ENCODE results near the gene CCDC12.
"Not testable (repeated sequence)": the region's sequence is repeated elsewhere in the genome, so short reads cannot be mapped to it uniquely, and the experiment has no call there.

CCDC12 gene

DNA sequence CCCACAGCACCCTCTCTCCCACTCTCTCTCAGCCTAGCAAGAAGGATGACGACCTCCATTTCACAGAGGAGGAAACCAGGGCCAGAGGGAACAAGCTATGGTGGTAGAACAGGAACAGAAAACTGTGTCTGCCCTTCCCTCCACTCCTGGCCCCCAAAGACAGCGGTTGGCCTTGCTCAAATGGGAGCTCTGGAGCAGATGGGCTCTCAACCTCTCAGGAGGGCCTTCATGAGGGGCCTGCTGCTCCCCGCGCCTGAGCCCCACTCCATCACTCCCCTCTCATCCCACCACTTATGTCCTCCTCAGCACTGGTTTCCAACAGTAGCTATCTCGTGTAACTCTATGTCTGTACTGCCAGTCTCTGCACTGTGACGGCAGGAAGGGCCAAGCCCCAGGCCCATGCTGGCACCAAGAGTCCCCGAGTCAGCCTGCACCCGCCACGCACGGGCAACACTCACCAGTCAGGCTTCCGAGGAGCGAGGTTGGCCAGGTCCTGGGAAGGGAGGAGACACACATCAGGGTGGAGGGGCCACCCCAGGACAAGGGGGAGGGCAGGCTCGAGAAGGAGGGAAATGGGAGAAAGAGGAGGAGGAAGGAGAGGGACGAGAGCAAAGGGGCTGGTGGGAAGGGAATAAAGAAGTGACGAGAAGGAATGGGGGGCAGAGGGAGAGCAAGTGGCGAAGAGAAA, 53.5 kb downstream of the CCDC12 start:
- no peak for DNase-seq (ENCODE audit: low spot score)
- Mint-ChIP-seq H3K27me3 (ENCODE audit: low read depth) (no peaks in the 10 kb centered on the region), H3K27ac (peak overlapping the region; percentile 60), H3K36me3 (ENCODE audit: low read depth) (peaks cover 67% of the 10 kb centered on the region), H3K4me1 (ENCODE audit: low read depth) (peaks cover 22% of the 10 kb centered on the region), H3K4me3 (no peak overlapping the region), H3K9me3 (no peaks in the 10 kb centered on the region)

DNA sequence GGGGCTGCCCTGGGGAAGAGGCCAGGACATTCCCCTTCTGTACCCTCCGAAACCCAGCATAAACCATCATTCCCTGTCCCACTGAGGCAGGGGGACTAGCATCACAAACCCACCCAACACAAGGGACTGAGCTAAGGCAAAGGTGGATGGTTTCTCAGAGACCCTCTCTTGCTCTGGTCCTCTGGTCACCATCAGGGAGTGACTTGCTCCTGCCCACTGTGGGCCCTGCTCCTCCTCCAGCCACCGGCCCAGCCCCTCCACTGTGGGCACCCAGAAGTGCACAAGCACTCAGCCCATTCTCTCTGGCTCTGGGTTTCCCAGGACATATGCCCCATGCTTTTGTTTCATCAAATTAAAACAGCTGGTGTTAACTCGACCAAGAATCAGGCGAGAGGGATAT, 54.1 kb downstream of the CCDC12 start:
- Mint-ChIP-seq H3K27me3 (ENCODE audit: low read depth) (no peaks in the 10 kb centered on the region), H3K27ac (no peak overlapping the region), H3K9me3 (peaks cover 4% of the 10 kb centered on the region), H3K4me1 (ENCODE audit: low read depth) (peaks cover 17% of the 10 kb centered on the region), H3K4me3 (no peak overlapping the region), H3K36me3 (ENCODE audit: low read depth) (peaks cover 73% of the 10 kb centered on the region)
- DNase-seq (ENCODE audit: low spot score), result no peak

DNA sequence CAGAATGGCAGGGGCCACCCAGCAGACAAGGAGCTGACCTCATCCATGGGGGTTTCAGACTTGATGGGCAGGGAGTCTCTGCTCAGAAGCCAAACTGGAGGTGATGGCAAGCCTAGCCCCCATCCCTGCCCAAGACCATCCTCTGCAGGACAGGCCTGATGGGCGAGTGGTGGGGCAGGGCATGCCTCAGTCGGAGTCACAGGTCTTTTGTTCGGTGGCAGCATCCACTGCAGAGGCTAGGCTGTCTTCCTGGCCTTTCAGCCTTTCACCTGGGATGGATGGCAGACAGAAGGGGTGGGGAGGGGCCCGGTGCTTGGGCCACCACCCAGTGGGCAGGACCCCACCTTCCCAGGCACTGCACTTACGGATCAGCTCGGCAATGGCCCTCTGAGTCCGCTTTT, 54.7 kb downstream of the CCDC12 start:
- H3K27me3 Mint-ChIP-seq (ENCODE audit: low read depth), result no peaks in the 10 kb centered on the region
- H3K36me3 Mint-ChIP-seq (ENCODE audit: low read depth), result peaks cover 73% of the 10 kb centered on the region
- peaks cover 4% of the 10 kb centered on the region for H3K9me3 Mint-ChIP-seq
- DNase-seq (ENCODE audit: low spot score), result no peak
- H3K27ac Mint-ChIP-seq, result no peak overlapping the region
- no peak overlapping the region for H3K4me3 Mint-ChIP-seq
- peaks cover 11% of the 10 kb centered on the region for H3K4me1 Mint-ChIP-seq (ENCODE audit: low read depth)

DNA sequence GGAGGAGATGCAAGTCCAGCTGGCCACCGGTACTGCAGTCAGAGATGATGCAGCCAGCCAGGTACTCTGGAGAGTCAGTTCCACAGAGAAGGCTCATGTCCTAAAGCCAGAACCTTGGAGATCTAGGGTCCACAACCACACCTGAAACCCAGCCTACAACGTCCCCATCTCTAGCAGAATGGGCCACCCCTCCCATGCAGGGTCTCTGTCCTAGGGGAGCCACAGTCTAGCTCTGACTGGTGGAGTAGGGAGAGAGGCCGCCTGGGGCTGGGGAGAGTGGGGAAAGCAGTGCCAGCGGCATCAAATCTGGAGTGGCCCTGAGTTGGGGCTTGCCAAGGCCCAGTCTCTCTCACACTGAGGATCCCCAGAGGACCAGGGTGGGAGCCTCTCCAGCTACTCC, 55.5 kb downstream of the CCDC12 start:
- no peak overlapping the region for H3K27ac Mint-ChIP-seq
- no peak for DNase-seq (ENCODE audit: low spot score)
- peaks cover 7% of the 10 kb centered on the region for H3K4me1 Mint-ChIP-seq (ENCODE audit: low read depth)
- H3K27me3 Mint-ChIP-seq (ENCODE audit: low read depth), result no peaks in the 10 kb centered on the region
- peaks cover 77% of the 10 kb centered on the region for H3K36me3 Mint-ChIP-seq (ENCODE audit: low read depth)
- H3K9me3 Mint-ChIP-seq, result peaks cover 4% of the 10 kb centered on the region
- H3K4me3 Mint-ChIP-seq, result no peak overlapping the region

DNA sequence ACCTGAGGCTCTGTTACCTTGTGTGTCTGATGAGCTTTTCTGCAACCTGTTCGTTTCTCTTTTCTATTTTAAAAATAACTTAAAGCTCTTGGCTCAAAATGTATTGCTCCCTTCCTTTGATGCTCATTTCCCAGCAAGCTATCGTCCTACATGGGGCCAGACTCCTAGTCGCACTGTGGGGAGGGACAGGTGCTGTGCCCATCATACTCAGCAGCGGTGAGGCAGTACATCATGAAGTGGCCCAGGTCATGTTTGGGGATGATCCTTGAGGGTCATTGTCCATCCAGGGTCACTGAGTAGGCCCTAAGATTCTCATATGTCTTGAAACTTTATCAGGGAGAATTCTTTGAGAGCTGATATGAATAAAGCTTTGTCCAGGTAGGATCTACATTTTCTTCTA, 57.9 kb downstream of the CCDC12 start:
- peaks cover 70% of the 10 kb centered on the region for H3K36me3 Mint-ChIP-seq (ENCODE audit: low read depth)
- H3K27ac Mint-ChIP-seq, result no peak overlapping the region
- no peaks in the 10 kb centered on the region for H3K27me3 Mint-ChIP-seq (ENCODE audit: low read depth)
- peaks cover 4% of the 10 kb centered on the region for H3K9me3 Mint-ChIP-seq
- H3K4me3 Mint-ChIP-seq, result no peak overlapping the region
- no peak for DNase-seq (ENCODE audit: low spot score)
- peaks cover 8% of the 10 kb centered on the region for H3K4me1 Mint-ChIP-seq (ENCODE audit: low read depth)

DNA sequence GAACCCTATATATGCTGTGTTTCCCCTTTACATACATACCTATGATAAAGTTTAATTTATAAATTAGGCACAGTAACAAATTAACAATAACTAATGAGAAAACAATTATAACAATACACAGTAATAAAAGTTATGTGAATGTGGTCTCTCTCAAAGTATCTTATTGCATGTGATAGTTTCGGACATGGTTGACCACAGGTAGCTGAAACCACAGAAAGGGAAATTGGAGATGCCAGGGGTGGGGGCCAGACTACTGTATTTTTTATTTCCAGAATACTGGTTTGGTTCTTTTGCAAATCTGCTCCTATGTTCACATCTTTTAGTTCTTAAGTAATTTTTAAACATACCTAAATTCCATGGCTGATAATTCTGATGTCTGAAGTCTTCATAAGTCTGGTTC, 58.3 kb downstream of the CCDC12 start:
- Mint-ChIP-seq H3K36me3 (ENCODE audit: low read depth) (peaks cover 68% of the 10 kb centered on the region), H3K27me3 (ENCODE audit: low read depth) (no peaks in the 10 kb centered on the region), H3K4me1 (ENCODE audit: low read depth) (peaks cover 11% of the 10 kb centered on the region), H3K27ac (no peak overlapping the region), H3K9me3 (peaks cover 4% of the 10 kb centered on the region), H3K4me3 (no peak overlapping the region)
- no peak for DNase-seq (ENCODE audit: low spot score)

DNA sequence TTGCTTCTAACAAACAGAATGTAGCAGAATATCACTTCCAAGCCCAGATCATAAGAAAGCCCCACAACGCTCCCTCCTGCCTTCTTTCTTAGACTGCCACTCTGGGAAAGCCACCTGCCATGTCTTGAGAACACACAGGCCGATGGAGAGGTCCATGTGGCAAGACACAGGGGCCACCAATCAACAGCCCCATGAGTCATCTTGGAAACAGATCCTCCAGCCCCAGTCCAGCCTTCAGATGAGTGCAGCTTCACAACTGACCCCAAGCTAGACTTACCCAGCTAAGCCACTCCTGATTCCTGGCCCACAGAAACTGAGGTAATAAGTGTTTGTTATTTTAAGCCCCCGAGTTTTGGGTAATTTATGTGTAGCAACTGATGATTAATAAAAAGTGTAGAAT, 59.3 kb downstream of the CCDC12 start:
- no peaks in the 10 kb centered on the region for H3K27me3 Mint-ChIP-seq (ENCODE audit: low read depth)
- no peak overlapping the region for H3K4me3 Mint-ChIP-seq
- peaks cover 61% of the 10 kb centered on the region for H3K36me3 Mint-ChIP-seq (ENCODE audit: low read depth)
- peaks cover 4% of the 10 kb centered on the region for H3K9me3 Mint-ChIP-seq
- H3K4me1 Mint-ChIP-seq (ENCODE audit: low read depth), result peaks cover 11% of the 10 kb centered on the region
- no peak overlapping the region for H3K27ac Mint-ChIP-seq
- DNase-seq (ENCODE audit: low spot score), result no peak

DNA sequence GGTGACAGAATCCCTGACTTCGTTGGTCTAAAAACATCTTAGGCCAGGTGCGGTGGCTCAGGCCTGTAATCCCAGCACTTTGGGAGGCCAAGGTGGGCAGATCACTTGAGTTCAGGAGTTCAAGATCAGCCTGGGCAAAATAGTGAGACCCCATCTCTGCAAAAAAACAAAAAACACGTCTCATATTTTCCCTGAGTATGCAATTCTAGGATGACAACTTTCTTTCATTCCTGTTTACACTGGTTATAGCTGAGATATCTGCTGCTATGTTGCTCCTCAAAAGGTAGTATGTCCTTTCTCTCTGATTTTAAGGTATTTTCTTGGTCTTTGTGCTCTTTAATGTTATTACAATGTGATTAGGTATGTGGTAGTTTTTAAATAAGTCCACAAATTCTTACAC, 59.7 kb downstream of the CCDC12 start:
- H3K27me3 Mint-ChIP-seq (ENCODE audit: low read depth), result no peaks in the 10 kb centered on the region
- no peak overlapping the region for H3K4me3 Mint-ChIP-seq
- no peak for DNase-seq (ENCODE audit: low spot score)
- H3K9me3 Mint-ChIP-seq, result peaks cover 4% of the 10 kb centered on the region
- H3K36me3 Mint-ChIP-seq (ENCODE audit: low read depth), result peaks cover 60% of the 10 kb centered on the region
- H3K27ac Mint-ChIP-seq, result no peak overlapping the region
- peaks cover 11% of the 10 kb centered on the region for H3K4me1 Mint-ChIP-seq (ENCODE audit: low read depth)

DNA sequence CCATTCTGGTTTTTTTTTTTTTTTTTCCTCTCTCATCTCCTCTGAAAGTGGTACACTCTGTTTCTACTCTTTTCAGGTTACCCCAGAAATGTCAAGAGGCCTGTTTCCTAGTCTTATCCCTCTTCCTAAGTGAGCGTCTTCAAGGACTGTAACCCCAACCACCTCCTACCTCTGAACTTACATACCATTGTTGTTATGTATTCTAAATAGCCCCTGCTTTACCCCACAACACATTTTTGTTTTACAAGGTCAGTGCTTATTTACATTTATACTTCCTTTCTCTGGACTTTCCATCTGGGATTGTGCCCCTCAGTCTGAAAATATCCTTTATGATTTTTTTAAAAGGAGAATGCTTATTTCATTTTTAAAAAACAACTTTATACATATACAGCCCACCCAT, 60.3 kb downstream of the CCDC12 start:
- Mint-ChIP-seq H3K4me3 (no peak overlapping the region), H3K27ac (no peak overlapping the region), H3K36me3 (ENCODE audit: low read depth) (peaks cover 55% of the 10 kb centered on the region), H3K4me1 (ENCODE audit: low read depth) (peaks cover 11% of the 10 kb centered on the region), H3K27me3 (ENCODE audit: low read depth) (no peaks in the 10 kb centered on the region), H3K9me3 (peaks cover 4% of the 10 kb centered on the region)
- no peak for DNase-seq (ENCODE audit: low spot score)

DNA sequence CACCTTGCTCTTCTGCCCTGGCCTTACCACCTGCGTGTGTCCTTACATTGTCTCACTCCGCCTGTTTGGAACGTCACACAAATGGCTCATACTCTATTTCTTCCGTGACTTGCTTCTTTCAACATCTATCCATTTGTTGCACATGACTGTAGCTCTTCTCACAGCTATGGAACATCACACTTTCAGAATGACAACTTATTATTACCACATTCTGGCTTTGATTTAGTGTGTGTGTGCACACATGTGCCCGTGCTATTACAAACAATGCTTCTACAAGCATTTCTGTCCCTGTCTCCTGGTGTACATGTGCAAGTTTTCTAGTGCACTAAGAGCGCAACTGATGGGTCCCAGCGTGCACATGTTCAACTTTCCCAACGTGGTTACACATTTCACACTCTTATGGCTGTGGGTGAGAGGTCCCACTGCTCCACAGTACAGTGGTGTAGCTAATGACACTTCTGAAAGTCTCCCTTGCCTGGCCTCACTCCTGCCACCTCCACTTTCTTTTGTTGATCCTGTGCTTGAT, 61.2 kb downstream of the CCDC12 start:
- no peak for DNase-seq (ENCODE audit: low spot score)
- no peak overlapping the region for H3K4me3 Mint-ChIP-seq
- H3K27me3 Mint-ChIP-seq (ENCODE audit: low read depth), result no peaks in the 10 kb centered on the region
- H3K27ac Mint-ChIP-seq, result no peak overlapping the region
- peaks cover 48% of the 10 kb centered on the region for H3K36me3 Mint-ChIP-seq (ENCODE audit: low read depth)
- peaks cover 4% of the 10 kb centered on the region for H3K9me3 Mint-ChIP-seq
- peaks cover 11% of the 10 kb centered on the region for H3K4me1 Mint-ChIP-seq (ENCODE audit: low read depth)

DNA sequence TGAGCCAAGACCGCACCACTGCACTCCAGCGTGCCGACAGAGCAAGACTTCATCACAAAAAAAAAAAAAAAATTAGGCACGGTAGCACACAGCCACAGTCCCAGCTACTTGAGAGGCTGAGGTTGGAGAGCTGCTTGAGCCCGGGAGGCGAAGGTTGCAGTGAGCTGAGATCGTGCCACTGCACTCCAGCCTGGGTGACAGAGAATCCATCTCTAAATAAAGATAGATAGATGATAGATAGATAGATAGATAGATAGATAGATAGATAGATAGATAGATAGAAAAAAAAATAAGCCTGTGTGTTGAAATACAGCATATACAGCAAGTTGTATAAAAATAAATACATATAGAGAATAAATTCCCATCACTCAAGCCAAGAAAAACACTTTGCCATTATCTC, 61.7 kb downstream of the CCDC12 start:
- H3K4me1 Mint-ChIP-seq (ENCODE audit: low read depth), result peaks cover 11% of the 10 kb centered on the region
- peaks cover 4% of the 10 kb centered on the region for H3K9me3 Mint-ChIP-seq
- no peak overlapping the region for H3K4me3 Mint-ChIP-seq
- no peaks in the 10 kb centered on the region for H3K27me3 Mint-ChIP-seq (ENCODE audit: low read depth)
- peaks cover 43% of the 10 kb centered on the region for H3K36me3 Mint-ChIP-seq (ENCODE audit: low read depth)
- no peak overlapping the region for H3K27ac Mint-ChIP-seq
- DNase-seq (ENCODE audit: low spot score), result no peak

DNA sequence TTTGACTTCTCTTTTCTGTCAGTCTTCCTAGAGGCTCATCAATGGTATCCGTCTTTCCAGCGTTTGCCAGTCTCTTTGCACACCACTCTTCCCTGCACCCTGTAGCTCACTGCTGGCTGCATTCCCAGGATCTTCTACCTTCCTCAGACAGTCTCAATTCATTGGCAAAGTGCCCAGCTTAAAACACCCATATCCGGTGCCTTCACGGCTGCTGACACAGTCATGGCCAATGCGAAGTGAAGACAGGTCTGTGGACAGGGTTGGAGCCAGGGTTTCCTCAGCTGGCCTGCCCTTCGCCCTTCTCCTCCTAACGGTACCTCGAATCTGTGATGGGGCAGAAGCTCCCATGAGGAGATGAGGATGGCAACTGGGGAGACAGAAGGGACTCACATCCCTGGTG, 62.9 kb downstream of the CCDC12 start:
- Mint-ChIP-seq H3K27me3 (ENCODE audit: low read depth) (no peaks in the 10 kb centered on the region), H3K4me1 (ENCODE audit: low read depth) (peaks cover 13% of the 10 kb centered on the region), H3K9me3 (peaks cover 4% of the 10 kb centered on the region), H3K4me3 (no peak overlapping the region), H3K36me3 (ENCODE audit: low read depth) (peaks cover 34% of the 10 kb centered on the region), H3K27ac (no peak overlapping the region)
- DNase-seq (ENCODE audit: low spot score), result no peak

DNA sequence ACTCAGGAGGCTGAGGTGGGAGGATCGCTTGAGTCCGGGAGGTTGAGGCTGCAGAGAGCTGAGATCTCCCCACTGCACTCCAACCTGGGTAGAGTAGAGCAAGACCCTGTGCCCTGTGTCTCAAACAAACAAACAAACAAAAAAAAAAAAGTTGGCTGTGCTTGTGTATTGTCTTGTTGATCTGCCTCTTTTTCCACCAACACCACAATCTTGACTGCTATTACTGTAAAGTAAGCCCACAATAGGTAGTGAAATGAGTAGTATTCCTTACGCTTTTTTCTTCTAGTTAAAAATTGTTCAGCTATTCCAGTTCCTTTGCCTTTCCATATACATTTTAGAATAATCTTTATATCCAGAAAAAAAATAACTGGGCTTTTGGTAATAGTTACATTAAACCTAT, 63.6 kb downstream of the CCDC12 start:
- peaks cover 13% of the 10 kb centered on the region for H3K4me1 Mint-ChIP-seq (ENCODE audit: low read depth)
- no peak overlapping the region for H3K4me3 Mint-ChIP-seq
- H3K27ac Mint-ChIP-seq, result no peak overlapping the region
- H3K27me3 Mint-ChIP-seq (ENCODE audit: low read depth), result no peaks in the 10 kb centered on the region
- H3K9me3 Mint-ChIP-seq, result peaks cover 4% of the 10 kb centered on the region
- DNase-seq (ENCODE audit: low spot score), result no peak
- H3K36me3 Mint-ChIP-seq (ENCODE audit: low read depth), result peaks cover 28% of the 10 kb centered on the region

DNA sequence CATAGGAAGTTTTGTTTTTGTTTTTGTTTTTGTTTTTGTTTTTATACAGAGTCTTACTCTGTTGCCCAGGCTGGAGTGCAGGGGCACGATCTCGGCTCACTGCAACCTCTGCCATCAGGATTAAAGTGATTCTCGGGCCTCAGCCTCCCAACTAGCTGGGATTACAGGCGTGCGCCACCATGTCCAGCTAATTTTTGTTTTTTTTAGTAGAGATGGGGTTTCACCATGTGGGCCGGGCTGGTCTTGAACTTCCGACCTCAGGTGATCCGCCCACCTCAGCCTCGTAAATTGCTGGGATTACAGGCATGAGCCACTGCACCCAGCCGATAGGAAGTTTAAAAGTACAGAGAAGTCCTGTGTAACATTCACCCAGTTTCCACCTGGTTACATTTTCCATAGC, 65.6 kb downstream of the CCDC12 start:
- H3K36me3 Mint-ChIP-seq (ENCODE audit: low read depth); H3K9me3 Mint-ChIP-seq; H3K27ac Mint-ChIP-seq; H3K4me3 Mint-ChIP-seq; H3K27me3 Mint-ChIP-seq (ENCODE audit: low read depth); DNase-seq (ENCODE audit: low spot score): not testable (repeated sequence)
- peaks cover 13% of the 10 kb centered on the region for H3K4me1 Mint-ChIP-seq (ENCODE audit: low read depth)

DNA sequence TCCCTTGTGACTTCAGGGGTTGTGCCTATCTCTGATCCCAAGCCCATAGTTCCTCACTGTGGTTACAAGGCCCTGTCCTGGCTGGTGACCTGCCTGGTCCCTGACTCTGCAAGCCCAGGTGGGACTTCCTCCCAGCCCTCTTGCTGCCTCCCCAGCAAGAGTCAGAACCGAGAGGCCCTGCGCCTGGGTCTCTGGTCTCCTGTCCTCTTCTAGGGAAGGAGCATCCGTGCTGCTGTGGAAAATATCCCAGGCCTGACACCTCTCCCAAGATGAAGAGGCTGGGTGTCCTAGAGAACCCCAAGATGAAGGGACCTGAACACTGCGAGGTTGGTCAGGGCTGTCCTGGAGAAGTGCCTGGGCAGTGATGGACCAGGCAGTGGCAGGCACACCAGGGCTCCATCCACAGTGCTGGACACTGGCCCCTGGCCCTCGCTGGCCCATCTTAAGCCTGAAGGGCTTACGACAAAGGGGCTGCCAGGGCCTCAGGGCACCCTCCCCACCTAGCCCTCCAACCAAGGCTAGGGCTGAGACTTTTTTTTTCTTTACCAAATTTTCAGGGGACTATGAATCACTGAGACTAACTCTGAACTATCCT, 66.3 kb downstream of the CCDC12 start:
- Mint-ChIP-seq H3K4me3 (no peak overlapping the region), H3K9me3 (no peaks in the 10 kb centered on the region), H3K4me1 (ENCODE audit: low read depth) (peaks cover 10% of the 10 kb centered on the region), H3K27me3 (ENCODE audit: low read depth) (no peaks in the 10 kb centered on the region), H3K27ac (no peak overlapping the region), H3K36me3 (ENCODE audit: low read depth) (peaks cover 6% of the 10 kb centered on the region)
- DNase-seq (ENCODE audit: low spot score), result no peak
